Mesodermal cell (in vitro differentiated cells): ENCODE results near the gene PARP8. TPM values are rescaled to one million over a fixed set of nuclear protein-coding genes. Genes with fewer than 3 reads are reported as not detected.
"Not testable (repeated sequence)": the region's sequence is repeated elsewhere in the genome, so short reads cannot be mapped to it uniquely, and the experiment has no call there.

ENCODE experiments used
- H3K27ac ChIP-seq: 2 replicates; pipeline ENCODE4 v1.7.0; 2013; ENCODE audit warnings: mild to moderate bottlenecking, low read depth, low read length, moderate library complexity; ENCODE audit not compliant: severe bottlenecking
- H3K36me3 ChIP-seq: 2 replicates; pipeline ENCODE4 v1.7.1; 2013; ENCODE audit warnings: mild to moderate bottlenecking, low read length, moderate library complexity; ENCODE audit not compliant: control insufficient read depth, insufficient read depth
- H3K4me1 ChIP-seq: one replicate; pipeline ENCODE4 v1.7.1; 2013; ENCODE audit warnings: mild to moderate bottlenecking, low read length; ENCODE audit not compliant: insufficient read depth, control insufficient read depth, poor library complexity, severe bottlenecking
- H3K4me3 ChIP-seq: 2 replicates; pipeline ENCODE4 v1.7.0; 2013; ENCODE audit warnings: low read length, control low read depth, mild to moderate bottlenecking; ENCODE audit not compliant: insufficient read depth, poor library complexity, severe bottlenecking; ENCODE audit errors: extremely low read depth
- H3K9me3 ChIP-seq: 2 replicates; pipeline ENCODE4 v1.7.1; 2013; ENCODE audit warnings: mild to moderate bottlenecking, low read length, moderate library complexity; ENCODE audit not compliant: control insufficient read depth
- WGBS, 2 experiments: methylation state at CpG; one replicate each; pipeline ENCODE4 v1.1.5; 2013; ENCODE audit warnings: missing lambda C conversion rate in 2 of 2; ENCODE audit not compliant: insufficient coverage in 2 of 2; 5-methylcytosine and 5-hydroxymethylcytosine counted together
- polyA plus RNA-seq, 2 experiments: library from polyadenylated mRNA; stranded (reverse); fragments of 50-300 nt; gene quantifications; one replicate each; pipeline ENCODE4 v1.2.3, GENCODE V29; 2013

PARP8 gene, protein sequence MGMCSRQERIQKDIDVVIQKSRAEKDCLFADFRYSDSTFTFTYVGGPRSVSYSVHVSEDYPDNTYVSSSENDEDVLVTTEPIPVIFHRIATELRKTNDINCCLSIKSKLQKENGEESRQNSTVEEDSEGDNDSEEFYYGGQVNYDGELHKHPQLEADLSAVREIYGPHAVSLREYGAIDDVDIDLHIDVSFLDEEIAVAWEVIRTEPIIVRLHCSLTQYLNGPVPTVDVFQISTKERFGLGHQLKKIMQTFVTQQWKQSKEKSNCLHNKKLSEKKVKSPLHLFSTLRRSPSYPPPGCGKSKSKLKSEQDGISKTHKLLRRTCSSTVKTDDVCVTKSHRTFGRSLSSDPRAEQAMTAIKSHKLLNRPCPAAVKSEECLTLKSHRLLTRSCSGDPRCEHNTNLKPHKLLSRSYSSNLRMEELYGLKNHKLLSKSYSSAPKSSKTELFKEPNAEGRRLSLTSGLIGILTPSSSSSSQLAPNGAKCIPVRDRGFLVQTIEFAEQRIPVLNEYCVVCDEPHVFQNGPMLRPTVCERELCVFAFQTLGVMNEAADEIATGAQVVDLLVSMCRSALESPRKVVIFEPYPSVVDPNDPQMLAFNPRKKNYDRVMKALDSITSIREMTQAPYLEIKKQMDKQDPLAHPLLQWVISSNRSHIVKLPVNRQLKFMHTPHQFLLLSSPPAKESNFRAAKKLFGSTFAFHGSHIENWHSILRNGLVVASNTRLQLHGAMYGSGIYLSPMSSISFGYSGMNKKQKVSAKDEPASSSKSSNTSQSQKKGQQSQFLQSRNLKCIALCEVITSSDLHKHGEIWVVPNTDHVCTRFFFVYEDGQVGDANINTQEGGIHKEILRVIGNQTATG
- polyA plus RNA-seq (2013, experiment 1 of 2) = 14.8 TPM
- polyA plus RNA-seq (2013, experiment 2 of 2) = 14.6 TPM

GRCh38 chr5:50666261-50667022, at the start of gene PARP8:
Gene PARP8 (plus strand): TSS chr5:50666637. CDS start chr5:50667096, 459 bp downstream.
- H3K27ac ChIP-seq = peak within 1 kb of the TSS; percentile 73
- 0 to 2% methylated on average over 14 to 37 of the region's 66 CpGs for WGBS, 2 experiments
- H3K4me1 ChIP-seq = no peaks in the 10 kb centered on the region

DNA sequence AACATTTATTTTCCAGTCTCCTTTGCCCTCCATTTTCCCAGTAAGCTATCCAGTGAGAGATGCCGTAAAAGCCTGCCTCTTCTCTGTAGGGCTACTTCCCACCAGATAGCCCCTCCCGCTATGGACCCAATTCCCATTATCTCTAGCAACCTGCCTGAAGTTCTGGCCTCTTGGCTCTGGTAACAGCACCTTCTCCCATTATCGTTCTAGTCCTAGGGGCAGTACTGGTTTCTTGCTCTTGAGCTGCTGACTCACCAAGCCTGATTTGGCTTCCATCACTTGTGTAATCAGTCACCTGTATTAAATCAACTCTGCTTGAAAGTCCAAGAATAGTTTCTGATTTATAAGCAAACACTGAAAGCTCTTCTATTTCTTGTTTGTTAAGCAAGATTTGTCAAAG, 42.8 kb upstream of the PARP8 start:
- H3K36me3 ChIP-seq = no peaks in the 10 kb centered on the region
- no peaks in the 10 kb centered on the region for H3K9me3 ChIP-seq
- no peaks in the 10 kb centered on the region for H3K4me1 ChIP-seq
- H3K4me3 ChIP-seq = no peak overlapping the region
- WGBS, 2 experiments = 83 to 93% methylated on average over 3 of the region's 3 CpGs
- no peak overlapping the region for H3K27ac ChIP-seq

More at GRCh38 chr5:50666261-50667022, at the start of gene PARP8:
- H3K4me3 ChIP-seq = peak within 1 kb of the TSS; percentile 78
- no peaks in the 10 kb centered on the region for H3K9me3 ChIP-seq
- H3K36me3 ChIP-seq = no peaks in the 10 kb centered on the region

- WGBS, 2 experiments = no CpG with 5 or more reads among the region's 2 CpGs
- not testable (repeated sequence) for H3K27ac ChIP-seq, H3K36me3 ChIP-seq, H3K4me1 ChIP-seq, H3K4me3 ChIP-seq, H3K9me3 ChIP-seq
Measured at GRCh38 chr5:50634866-50635265, 31.6 kb upstream of the PARP8 start.

GRCh38 chr5:50637576-50637975, 28.9 kb upstream of the PARP8 start:
- not testable (repeated sequence) for H3K9me3 ChIP-seq, H3K36me3 ChIP-seq, H3K4me3 ChIP-seq, H3K4me1 ChIP-seq, H3K27ac ChIP-seq
- no CpG with 5 or more reads among the region's 2 CpGs for WGBS, 2 experiments

- Histone ChIP-seq H3K9me3 (no peaks in the 10 kb centered on the region), H3K4me3 (no peak overlapping the region), H3K4me1 (no peaks in the 10 kb centered on the region), H3K27ac (no peak overlapping the region), H3K36me3 (no peaks in the 10 kb centered on the region)
- WGBS, 2 experiments = 100% methylated on average over 3 of the region's 3 CpGs; no CpG with 5 or more reads in 1 of the 2 experiments
Measured at GRCh38 chr5:50646591-50646990, 19.8 kb upstream of the PARP8 start.

DNA sequence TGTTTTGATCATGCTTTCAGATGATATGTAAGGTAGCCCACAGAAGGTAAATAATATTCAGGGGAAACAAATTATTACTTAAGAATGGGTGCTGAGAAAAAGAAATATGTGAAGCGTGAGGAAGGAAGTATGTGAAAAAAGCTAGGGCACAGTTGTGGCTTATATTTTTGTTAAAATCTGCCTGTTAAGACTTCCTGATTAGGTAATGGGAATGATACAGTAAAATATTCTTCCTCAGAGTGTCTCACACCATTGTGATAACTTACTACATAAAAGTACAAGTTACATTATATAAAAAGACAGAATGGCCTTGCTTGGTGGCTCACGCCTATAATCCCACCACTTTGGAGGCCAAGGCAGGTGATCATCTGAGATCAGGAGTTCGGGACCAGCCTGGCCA, 18.7 kb upstream of the PARP8 start:
- Histone ChIP-seq H3K9me3 (no peaks in the 10 kb centered on the region), H3K27ac (no peak overlapping the region), H3K36me3 (no peaks in the 10 kb centered on the region), H3K4me1 (no peaks in the 10 kb centered on the region), H3K4me3 (no peak overlapping the region)
- 100% methylated on average over 1 of the region's 3 CpGs for WGBS, 2 experiments

DNA sequence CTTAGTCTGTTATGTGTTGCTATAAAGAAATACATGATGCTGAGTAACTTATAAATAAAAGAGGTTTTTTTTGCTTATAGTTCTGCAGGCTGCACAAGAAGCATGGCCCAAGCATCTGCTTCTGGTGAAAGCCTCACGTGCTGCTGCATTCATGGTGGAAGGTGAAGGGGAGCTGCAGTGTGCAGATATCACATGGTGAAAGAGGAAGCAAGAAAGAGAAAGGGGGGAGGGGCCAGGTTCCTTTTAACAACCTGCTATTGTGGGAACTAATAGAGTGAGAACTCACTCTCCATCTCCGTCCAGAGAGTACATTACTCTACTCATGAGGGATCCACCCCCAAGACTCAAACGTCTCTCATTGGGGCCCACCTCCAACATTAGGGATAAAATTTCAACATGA, 12.5 kb upstream of the PARP8 start:
- Histone ChIP-seq H3K27ac (no peak overlapping the region), H3K4me1 (no peaks in the 10 kb centered on the region), H3K9me3 (no peaks in the 10 kb centered on the region), H3K4me3 (no peak overlapping the region), H3K36me3 (no peaks in the 10 kb centered on the region)
- 60 to 100% methylated on average over 1 of the region's 3 CpGs for WGBS, 2 experiments

GRCh38 chr5:50655067-50655809, 11.2 kb upstream of the PARP8 start:
- no peaks in the 10 kb centered on the region for H3K9me3 ChIP-seq
- WGBS, 2 experiments = 43 to 47% methylated on average over 2 of the region's 3 CpGs
- no peaks in the 10 kb centered on the region for H3K36me3 ChIP-seq
- no peaks in the 10 kb centered on the region for H3K4me1 ChIP-seq
- no peak overlapping the region for H3K27ac ChIP-seq
- no peak overlapping the region for H3K4me3 ChIP-seq

- Histone ChIP-seq H3K9me3 (no peaks in the 10 kb centered on the region), H3K4me1 (no peaks in the 10 kb centered on the region), H3K36me3 (no peaks in the 10 kb centered on the region), H3K4me3 (no peak overlapping the region), H3K27ac (no peak overlapping the region)
- no CpG with 5 or more reads among the region's 2 CpGs for WGBS, 2 experiments
Measured at GRCh38 chr5:50655810-50656205, 10.6 kb upstream of the PARP8 start.

GRCh38 chr5:50657044-50657443, 9.4 kb upstream of the PARP8 start:
- Histone ChIP-seq H3K27ac (no peak overlapping the region), H3K4me1 (no peaks in the 10 kb centered on the region), H3K9me3 (no peaks in the 10 kb centered on the region), H3K4me3 (no peak overlapping the region), H3K36me3 (no peaks in the 10 kb centered on the region)
- 73 to 88% methylated on average over 2 to 3 of the region's 5 CpGs for WGBS, 2 experiments
